ENCODE measurements around the gene BNC2.

Gene BNC2

DNA sequence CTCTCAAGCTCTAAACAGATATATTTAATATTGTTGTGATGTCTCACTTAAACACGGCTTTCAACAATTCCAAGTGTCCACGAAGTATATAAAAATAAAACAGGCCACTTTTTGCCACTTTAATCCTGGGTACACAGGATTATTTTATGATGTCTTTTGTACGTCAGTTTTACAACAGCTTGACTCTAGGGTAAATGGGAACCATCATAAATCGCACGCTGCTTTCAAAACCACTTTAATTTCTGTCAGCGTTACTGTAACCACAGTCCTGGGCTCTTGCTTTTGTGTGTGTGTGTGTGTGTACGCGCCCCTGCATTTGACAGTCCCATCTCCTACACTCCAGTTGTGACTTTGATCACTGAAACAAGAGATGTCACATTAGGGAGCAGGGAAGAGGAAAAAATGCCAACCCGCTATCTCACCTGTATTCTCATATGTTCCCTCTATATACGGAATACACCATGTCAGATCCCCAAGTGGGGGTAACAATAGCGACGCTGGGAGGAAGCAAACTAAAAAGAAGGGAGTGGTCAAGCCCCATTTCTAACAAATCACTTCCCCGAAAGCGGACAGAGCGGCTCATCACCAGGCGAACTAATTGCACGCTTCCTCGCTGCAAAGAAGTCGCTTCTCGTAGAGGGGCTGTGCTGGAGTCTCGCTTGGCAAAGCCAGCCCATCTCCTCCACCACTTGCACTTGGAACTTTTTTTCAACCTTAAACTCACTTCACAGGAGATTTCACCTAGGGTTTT lies 1.2 kb downstream of the BNC2 start:
- no peak for DNase-seq (ENCODE audit: low read depth)

DNA sequence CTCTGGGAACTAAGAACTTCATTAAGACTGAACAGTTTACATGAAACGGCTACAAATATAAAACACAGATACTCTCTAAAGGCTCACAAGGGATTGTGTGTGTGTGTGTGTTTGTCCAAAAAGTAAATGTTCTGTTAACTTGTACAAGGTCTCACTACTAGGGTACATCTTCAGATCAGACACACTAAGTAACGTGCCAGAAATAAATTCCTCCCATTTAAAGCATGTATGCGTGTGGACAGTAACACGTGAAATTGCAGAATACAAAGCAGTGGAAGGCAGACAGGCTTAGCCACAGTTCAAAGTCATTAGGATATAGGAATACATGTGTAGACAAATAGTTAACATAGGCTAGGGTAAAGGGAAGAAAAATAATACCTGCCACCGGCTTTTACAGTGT lies 1.8 kb downstream of the BNC2 start:
- DNase-seq (ENCODE audit: low read depth), result no peak

DNA sequence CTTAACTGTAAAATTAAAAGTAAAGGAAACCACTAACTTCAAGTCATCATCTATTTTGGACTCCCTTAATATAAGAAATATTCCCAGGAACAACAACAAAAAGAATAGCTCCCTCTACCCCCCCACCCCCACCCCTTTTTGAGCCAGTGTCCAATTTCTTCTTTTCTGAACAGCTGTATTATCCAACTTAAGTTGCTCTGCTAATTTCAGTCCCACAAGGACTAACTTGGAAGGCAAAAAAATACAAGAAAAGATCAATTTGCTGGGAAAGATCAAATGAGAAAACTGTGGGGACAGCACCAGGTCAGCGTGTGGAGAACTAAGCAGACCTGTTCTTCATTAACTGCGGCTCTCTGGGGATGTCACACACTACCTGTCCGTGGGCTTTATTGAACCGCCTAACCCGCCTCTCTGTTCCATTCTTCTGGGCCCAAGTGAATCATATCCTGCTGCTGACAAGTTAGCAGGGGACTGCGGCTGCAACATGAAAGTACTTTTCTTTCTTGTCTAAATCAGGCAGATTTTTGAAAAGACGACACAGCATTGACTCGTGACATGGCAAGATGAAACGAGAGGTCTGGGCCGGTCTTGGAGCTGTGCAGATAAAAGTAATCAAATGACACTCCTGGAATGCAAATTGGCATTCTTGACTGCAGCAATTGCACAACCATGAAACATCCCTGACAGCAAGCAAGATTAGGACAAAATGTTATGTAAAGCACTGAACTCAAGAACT lies 2.7 kb downstream of the BNC2 start:
- no peak for DNase-seq (ENCODE audit: low read depth)

DNA sequence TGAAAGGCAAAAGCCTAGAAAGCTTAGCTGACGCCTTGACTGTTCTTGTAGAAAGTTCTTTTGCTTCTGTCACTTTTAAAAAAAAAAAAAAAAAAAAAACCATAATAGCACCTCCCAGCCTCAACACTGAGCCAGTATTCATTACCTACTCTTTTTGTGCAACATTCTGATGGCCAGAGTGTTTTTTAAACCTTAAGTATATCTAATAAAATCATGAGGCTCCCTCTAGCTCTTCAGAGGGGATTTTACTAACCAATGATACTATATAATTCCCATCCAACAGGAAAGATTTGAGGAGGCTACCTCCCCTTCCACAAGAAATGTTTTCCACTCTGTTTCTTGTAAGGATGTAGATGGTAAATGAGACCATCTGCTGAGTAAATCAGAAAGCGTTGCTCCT lies 3.9 kb downstream of the BNC2 start:
- no peak for DNase-seq (ENCODE audit: low read depth)

DNA sequence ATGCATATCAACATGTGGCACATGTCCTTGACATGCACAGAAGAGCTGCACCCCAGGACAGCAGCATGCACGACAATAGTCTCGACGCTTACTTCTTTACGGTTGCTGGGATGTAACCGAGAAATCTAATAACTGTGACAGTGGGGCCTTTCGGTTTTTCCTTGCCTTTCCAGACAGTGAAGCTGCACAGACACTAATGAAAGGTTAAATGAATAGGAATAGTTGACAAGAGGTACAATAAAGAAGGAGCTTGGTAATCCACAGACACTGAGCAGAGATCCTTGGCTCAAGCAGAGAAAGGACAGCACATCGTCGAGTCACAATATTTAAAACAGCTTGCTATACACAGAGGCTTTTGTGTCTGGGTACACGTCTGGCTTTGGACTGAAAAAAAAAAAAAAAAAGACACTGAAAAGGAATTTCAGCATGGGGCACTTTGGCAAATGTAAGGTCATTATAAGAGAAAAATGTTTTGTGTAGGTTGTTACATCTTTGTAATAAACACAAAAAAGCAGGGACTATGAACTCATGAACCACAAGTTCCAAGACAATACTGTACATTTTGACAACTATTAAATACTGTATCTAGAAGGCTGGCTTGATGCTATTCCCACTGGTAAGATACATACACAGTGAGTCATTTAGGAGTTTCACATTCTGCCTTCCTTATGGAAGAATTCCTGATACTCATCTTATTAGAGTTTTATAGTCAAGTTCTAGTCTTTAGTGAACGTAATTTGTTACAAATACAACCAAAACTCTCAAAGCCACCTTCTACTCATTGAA lies 5.6 kb downstream of the BNC2 start:
- DNase-seq (ENCODE audit: low read depth), result no peak

DNA sequence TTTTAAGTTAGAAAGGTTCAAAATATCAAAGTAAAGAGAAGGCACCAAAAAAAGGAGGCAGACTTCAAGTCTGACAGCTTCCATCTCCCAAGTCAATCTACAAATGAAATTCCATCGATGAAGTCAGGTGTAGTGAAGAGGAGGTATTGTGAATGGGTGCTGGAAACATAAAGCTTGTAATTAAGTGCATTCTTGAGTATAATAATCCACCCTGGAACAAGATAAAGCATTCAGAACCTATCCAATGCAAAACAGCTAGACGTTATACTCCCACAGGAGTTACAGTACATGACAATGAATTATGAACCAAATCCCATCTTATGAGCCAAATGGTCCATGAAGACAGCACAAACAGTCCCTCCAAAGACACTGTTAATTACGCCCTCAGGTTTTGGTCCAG lies 22.3 kb downstream of the BNC2 start:
- no peak for DNase-seq (ENCODE audit: low read depth)

DNA sequence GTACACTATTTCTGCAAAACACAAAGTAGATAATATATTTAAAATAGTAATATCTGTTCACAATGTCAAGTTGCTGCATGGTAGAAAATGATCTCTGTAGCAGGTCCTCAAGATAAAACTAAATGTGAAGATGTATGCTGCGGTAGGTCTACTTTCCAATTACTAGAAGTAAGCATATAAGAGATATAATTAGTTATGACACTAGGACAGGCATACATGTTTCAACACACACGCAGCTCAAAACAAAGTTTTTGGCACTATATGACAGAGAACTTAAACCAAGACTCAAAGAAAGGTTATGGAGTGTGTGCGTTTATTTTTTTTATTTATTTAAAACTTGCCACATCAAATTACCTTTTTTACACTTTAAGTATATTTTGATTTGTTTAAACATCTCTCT lies 23.5 kb downstream of the BNC2 start:
- DNase-seq (ENCODE audit: low read depth), result no peak

DNA sequence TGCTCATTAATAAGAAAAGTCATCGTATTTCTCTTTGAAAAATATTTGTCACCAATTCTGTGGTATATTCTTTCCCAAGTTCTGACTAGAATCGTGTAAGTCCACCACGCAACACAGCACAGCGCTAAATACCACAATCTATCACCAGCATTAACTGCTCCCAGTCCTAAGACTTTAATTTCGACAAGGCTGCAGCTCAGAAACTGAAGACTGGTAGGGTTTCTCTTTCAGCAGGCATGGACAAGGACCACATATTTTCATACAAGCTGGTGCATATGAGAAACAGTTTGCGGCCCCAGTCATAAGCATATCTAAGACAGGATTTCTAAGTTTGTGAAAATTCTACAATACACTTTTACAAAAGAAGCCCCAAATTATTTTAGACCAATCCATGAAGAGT lies 24.1 kb downstream of the BNC2 start:
- DNase-seq (ENCODE audit: low read depth), result no peak

DNA sequence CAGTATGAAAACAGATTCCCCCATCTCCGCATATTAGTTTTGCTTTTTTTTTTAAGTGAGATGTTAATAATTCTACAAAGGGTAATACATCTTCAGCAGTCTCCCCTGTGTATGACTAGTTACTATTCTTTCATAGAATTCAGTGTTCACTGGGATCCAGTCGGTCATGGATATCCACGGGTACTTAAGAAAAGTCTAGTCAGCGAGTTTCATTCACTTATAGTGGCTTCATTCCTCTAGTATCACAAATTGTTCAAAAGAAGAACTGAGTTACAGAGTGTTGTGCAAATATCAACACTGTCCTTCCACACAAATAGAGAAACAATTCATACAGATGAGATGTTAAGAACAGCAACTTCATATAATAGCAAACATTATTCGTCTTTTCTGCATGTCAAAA lies 35.7 kb downstream of the BNC2 start:
- no peak for DNase-seq (ENCODE audit: low read depth)

DNA sequence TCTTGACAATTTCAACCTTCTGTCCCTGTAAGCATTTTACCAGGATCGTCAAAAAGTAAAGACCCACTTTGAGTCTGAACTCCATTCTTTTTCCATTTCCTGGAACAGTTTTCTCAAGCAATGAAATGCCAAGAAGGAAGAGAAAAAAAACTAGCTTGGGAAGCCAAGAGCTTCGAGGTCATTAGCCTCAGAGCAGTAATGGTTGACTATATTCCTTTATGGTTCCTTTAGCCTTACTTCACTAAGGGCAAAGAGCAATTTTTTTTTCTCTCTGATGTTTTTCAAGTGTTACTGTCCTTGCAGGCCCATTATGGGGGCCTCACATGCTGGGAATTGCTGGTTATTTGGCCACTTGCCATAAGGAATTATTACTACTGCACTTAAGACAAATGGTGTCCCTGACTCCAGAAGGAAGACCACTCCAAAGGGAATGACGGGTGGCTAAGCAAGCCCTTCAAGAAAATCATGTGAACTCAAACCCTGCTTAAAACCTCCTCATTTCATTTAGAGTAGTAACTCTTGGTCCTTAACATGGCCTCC lies 37.1 kb downstream of the BNC2 start:
- DNase-seq (ENCODE audit: low read depth), result no peak

DNA sequence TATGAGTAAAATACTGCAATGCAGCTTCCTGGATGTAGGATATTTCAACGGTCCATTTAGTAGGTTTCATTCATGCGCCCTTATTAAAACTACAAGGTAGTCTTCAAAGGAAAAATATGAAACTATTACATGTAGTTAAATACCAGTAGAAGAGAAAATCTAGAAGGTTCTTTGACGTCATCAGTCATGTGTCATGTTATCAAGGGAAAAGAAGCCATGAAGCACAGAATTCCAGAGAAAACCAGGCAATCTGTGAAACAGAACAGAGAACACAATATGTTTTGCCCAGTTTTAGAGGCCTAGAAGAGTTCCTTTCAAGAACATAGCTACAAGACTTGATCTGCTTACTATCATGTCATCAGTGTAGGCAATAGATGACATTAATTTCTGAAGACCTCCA lies 38.4 kb downstream of the BNC2 start:
- DNase-seq (ENCODE audit: low read depth), result no peak

DNA sequence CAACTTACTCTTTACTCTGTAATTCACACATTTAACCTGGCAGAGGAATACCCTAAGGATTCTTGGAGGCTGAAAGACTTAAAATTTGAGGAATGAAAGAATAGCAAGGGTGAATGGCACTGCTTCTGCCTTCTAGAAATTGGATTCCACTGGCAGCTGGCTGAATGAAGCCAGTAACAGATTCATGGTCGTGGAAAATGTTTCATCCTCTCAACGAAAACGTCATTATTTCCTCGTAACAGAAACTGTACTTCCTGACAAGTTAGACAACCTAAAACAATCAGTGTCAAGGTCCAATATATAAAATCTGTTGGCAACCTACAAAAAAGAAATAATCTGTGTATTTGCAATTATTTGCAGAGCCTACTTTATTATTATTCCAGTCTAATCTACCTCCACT lies 39.7 kb downstream of the BNC2 start:
- DNase-seq (ENCODE audit: low read depth), result no peak

DNA sequence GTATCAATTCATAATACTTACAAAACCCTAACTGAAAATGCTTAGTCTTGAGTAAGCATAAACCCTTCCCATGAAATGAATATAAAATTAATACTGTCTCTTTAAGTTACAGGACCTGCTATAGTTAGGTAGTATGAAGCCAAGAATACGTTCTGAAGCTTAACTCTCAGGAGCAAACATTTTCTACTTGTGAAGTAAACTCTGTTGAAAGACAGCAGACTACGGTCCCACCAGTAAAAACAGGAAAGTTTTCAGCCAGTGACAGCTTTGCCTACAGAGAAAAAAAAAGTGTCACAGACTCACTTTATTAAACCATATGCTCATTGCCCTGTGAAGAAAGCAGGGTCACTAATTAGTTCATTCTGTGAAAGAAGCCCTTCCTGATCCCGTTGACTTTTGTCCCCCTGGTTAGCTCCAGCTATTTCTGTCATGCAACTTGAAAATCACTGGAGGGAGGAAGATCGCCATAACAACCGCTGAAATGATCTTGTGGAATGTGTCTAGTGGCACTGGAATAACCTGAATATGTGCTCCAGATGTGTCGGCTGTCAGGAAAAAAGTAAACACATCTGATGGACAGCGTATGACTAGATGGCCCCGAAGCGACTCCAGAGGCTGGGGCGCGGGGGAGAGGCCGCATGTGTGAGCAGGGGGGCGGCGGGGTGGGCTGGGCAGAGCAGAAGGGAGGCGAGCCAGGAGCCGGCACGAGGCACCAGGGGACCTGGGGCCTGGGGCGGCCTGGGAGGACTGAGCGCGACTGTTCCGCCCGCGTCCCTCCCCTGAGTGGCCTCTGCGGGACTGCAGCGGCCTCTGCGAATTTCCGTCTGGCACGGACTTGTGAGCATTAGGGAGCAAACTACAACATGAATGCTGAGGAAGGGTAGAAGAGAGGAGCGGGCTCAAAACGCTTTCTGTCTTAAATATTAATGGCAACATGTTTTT lies 41.9 kb downstream of the BNC2 start:
- no peak for DNase-seq (ENCODE audit: low read depth)

DNA sequence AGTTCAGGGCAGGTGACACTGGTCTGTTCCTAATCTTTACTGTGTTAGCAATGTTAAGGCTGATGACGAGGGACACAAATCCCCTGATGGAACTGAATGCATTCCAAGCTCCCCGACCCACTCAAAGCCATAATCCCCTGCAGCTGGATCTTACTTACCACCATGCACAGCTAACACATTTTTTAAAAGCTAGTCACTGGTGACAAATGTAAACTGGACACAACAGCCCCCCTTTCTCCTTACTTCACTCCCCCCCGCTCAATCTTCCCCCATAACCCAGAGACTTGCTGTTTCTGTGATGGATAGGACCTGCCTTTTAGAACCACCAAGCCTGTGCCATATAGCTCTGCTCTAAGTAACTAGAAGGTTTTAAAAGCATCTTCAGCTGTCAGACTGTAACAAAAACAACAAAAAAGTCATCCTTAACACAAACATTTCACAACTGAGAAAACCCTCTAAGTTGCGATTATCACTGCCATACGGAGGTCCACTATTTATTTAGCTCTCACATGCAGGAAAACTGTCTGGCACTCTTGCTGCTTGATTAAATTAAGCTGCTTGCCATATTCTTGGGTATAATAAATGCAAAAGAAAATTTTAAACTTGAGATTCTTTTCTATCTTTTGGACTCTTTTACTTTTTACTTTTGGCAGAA lies 44.4 kb downstream of the BNC2 start:
- DNase-seq (ENCODE audit: low read depth), result no peak

DNA sequence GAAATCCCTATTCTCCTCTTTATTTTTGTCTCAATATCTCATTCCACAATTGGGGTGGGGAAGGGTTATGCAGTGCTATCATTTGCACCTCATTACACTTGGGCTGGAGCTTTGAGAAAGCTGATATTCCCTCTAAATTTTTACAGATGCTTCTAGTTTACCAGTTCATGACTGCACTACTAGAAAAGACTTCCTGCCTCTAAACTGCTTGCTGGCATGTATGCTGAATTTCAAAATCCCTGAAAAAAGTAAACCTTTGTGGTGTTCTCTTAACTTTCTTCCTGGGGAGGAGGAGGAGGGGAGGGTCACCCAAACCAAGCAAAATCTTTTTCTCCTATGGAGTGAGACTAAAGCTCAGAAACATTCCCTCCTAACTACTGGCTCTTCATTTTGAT lies 45.1 kb downstream of the BNC2 start:
- no peak for DNase-seq (ENCODE audit: low read depth)

DNA sequence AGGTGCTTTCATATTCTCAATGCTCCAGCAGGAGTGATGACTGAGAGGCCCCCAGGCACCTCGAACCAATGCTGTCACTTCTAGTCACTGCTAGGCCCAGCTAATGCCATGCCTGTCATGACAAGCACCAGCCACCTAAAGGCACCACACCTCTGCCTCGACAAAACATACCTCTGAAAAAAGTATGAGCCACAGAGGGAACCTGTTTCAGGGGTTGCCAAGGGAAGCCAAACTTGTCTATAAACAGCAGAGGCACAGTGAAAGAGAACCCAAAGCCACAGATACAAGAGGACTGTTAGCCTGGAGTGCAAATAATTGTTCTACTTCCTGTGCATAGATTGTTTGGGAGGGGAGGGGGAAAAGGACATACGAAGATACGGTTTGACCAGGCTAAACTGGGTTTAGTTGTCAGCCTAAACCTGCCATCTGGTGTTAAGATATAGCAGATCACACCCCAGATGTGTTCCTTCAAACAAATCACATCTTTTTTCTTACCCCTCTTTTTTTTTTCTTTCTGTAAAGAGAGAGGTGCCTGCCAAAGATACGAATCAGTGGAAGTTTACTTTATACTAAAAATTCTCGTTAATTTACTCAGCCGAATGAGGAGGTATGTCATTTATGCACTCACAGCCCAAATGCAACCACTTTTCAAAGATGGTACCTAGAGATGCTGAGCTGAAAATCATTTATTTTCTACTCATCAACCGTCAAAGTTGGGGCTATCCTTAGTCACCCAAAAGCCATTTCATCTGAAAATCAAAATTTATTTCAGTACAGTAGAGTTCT lies 45.7 kb downstream of the BNC2 start:
- no peak for DNase-seq (ENCODE audit: low read depth)

DNA sequence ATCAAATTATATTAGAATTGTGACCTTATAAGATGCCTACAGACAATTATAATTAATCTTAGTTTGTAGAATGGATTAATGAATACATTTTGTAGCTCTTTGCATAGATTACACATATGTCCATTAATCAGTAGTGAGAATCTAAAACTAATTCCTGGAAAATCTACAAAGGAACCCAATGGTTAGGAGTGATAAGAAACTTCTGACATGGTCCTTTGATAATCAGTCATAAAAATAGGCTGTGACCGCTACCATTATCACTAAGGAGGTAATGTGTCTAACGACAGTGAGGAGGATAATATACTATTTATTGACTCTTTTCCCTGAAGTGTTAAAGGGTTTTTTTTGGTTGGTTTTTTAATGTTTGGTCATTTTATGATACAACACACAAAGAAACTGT lies 46.6 kb downstream of the BNC2 start:
- DNase-seq (ENCODE audit: low read depth), result no peak

DNA sequence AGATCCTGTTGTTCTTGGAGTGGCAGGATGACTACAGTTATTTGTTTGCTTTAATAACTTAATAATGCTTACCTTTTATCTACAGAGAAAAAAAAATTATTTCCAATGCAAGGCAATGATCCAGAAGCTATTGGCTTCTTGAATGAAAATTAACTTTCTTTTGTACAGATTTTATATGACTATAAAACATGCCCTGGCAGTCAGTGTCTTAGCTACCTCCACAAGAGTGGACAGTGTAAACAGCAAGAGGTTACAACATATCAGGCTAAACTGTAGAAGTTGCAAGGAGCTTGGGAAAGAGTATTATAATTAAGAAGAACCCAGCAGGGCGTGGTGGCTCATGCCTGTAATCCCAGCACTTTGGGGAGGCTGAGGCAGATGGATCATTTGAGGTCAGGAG lies 49.1 kb downstream of the BNC2 start:
- DNase-seq (ENCODE audit: low read depth), result no peak

DNA sequence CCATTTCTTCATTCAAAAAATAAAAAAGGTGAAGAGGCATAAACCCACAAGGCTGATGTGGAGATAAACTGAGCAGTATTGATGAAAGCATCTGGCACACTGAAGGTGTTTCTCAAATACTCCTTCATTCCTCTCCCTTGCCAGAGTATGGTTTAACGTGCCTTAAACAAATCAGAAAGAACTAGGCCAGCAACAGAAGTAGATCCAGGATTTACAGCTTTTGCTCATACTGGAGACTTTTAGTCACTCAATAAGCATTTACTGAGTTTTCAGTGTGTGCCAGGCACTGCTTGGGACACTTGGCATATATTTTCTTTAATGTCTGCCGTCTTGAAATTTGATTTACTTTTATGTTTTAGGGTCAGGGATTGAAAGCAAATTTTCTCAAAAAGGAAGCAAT lies 53.0 kb downstream of the BNC2 start:
- DNase-seq (ENCODE audit: low read depth), result no peak

DNA sequence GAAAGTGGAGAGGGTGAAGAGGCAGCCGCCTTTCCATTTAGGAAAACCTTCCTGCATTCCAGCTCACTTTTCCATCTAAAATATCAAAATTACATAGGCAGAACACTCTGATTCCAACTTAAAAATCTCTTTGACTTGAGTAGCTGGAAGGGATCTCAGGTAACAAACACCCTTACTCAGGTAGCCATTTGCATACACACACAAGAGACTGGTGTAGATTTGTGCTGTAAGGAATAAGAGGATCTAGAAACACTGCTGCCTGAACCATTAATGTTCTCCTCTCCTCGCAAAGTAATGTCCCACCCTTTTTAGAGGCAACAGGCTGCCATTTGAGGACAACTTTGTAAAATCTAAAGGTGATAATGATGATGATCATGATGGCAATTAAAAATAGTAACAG lies 53.5 kb downstream of the BNC2 start:
- DNase-seq (ENCODE audit: low read depth), result no peak
